IMR-90 (cell line): ENCODE measurements around the gene SMAD7. TPM values are rescaled to one million over a fixed set of nuclear protein-coding genes. Genes with fewer than 3 reads are reported as not detected.

Source experiments
- BHLHE40 ChIP-seq: fragments of 150-350 bp; IDR thresholded peaks from 2 replicates; pipeline ENCODE4 v1.6.1; 2016; ENCODE audit warnings: mild to moderate bottlenecking, low read depth, low read length
- CTCF ChIP-seq: conservative IDR thresholded peaks from 2 replicates; pipeline ENCODE4 v1.5.1; 2012; ENCODE audit warnings: mild to moderate bottlenecking, low read depth, low read length, improper control_type of control experiment
- MAFK ChIP-seq: IDR thresholded peaks from 2 replicates; pipeline ENCODE4 v1.6.1; 2012; ENCODE audit warnings: low read depth, low read length, improper control_type of control experiment
- MAZ ChIP-seq: IDR thresholded peaks from 2 replicates; pipeline ENCODE4 v1.6.1; 2012; ENCODE audit warnings: low read depth, mild to moderate bottlenecking, low read length, improper control_type of control experiment, moderate library complexity, borderline replicate concordance
- RAD21 ChIP-seq: IDR thresholded peaks from 2 replicates; pipeline ENCODE4 v1.6.1; 2012; ENCODE audit warnings: low read length, improper control_type of control experiment
- SMC3 ChIP-seq: fragments of 150-350 bp; IDR thresholded peaks from 2 replicates; pipeline ENCODE4 v1.6.1; 2016; ENCODE audit warnings: low read depth, mild to moderate bottlenecking, antibody characterized with exemption, low read length, moderate library complexity
- polyA plus RNA-seq, 3 experiments: library from polyadenylated mRNA; depleted of rRNA; stranded (reverse); fragments of >200 nt; gene quantifications; 2 replicates each; pipeline ENCODE4 v1.2.3, GENCODE V29; 2012; ENCODE audit warnings: low replicate concordance in 1 of 3
- total RNA-seq: library from RNA; depleted of rRNA; stranded (reverse); fragments of >200 nt; gene quantifications from 2 replicates; pipeline ENCODE4 v1.2.3, GENCODE V29; 2012

Gene SMAD7
- total and polyA plus RNA-seq, 2 of the 4 experiments (the other 2 are of a cell fraction), result 15.8 to 17.6 TPM

GRCh38 chr18:48947092-48947491 lies 3.7 kb downstream of the SMAD7 start (continued):
- TF ChIP-seq CTCF (no peak), BHLHE40 (no peak), MAFK (no peak), MAZ (no peak), RAD21 (no peak), SMC3 (no peak)
